Mesenchymal stem cell (in vitro differentiated cells and primary cell): ENCODE data around the gene COL1A1.
A peak's percentile ranks its signal among the peaks of the same experiment; 100 is the strongest.

Experiments used
- DNase-seq: peaks from one replicate; pipeline ENCODE4 v3.0.0-alpha.2; 2013
- H2AFZ ChIP-seq: one replicate; pipeline ENCODE4 v1.6.1; 2013; ENCODE audit warnings: low read depth, mild to moderate bottlenecking, control low read depth, inconsistent platforms, low read length, moderate library complexity
- H2AK5ac ChIP-seq: 2 replicates; pipeline ENCODE4 v1.6.1; 2013; ENCODE audit warnings: low read length, moderate library complexity, mild to moderate bottlenecking, inconsistent platforms; ENCODE audit not compliant: severe bottlenecking
- H2BK120ac ChIP-seq: one replicate; pipeline ENCODE4 v1.6.1; 2013; ENCODE audit warnings: low read depth, mild to moderate bottlenecking, inconsistent platforms, low read length, moderate library complexity
- H2BK12ac ChIP-seq, 2 experiments: one replicate each; pipeline ENCODE4 v1.6.1; 2013; ENCODE audit warnings: inconsistent platforms in 2 of 2, low read length in 2 of 2, mild to moderate bottlenecking in 2 of 2, moderate library complexity in 2 of 2, control low read depth in 1 of 2
- H2BK15ac ChIP-seq: one replicate; pipeline ENCODE4 v1.6.1; 2013; ENCODE audit warnings: mild to moderate bottlenecking, low read depth, inconsistent platforms; ENCODE audit not compliant: poor library complexity, severe bottlenecking
- H2BK5ac ChIP-seq: 2 replicates; pipeline ENCODE4 v1.6.1; 2013; ENCODE audit warnings: low read depth, mild to moderate bottlenecking, low read length, control low read depth, inconsistent platforms; ENCODE audit not compliant: poor library complexity, severe bottlenecking
- H3K14ac ChIP-seq, 2 experiments: one replicate each; pipeline ENCODE4 v1.6.1; 2013; ENCODE audit warnings: inconsistent platforms in 2 of 2, low read length in 2 of 2, control low read depth in 1 of 2, mild to moderate bottlenecking in 1 of 2, moderate library complexity in 1 of 2
- H3K18ac ChIP-seq, 2 experiments: one replicate each; pipeline ENCODE4 v1.6.1; 2013; ENCODE audit warnings: inconsistent platforms in 2 of 2, low read length in 2 of 2, control low read depth in 1 of 2, low read depth in 1 of 2, mild to moderate bottlenecking in 1 of 2
- H3K23ac ChIP-seq, 2 experiments: one replicate each; pipeline ENCODE4 v1.6.1; 2013; ENCODE audit warnings: inconsistent platforms in 2 of 2, low read length in 2 of 2, mild to moderate bottlenecking in 2 of 2, moderate library complexity in 2 of 2, control low read depth in 1 of 2
- H3K27ac ChIP-seq: 2 replicates; pipeline ENCODE4 v1.5.1; 2013; ENCODE audit warnings: mild to moderate bottlenecking, moderate library complexity, low read length, control low read depth, inconsistent platforms; ENCODE audit not compliant: poor library complexity, severe bottlenecking
- H3K27me3 ChIP-seq, 2 experiments: 2 replicates each; pipeline versions ENCODE4 v1.6.1 to v1.7.0; 2013; ENCODE audit warnings: low read length in 2 of 2, mild to moderate bottlenecking in 2 of 2, moderate library complexity in 2 of 2, control low read depth in 1 of 2, inconsistent platforms in 1 of 2; ENCODE audit not compliant: control insufficient read depth in 1 of 2, insufficient read depth in 1 of 2
- H3K36me3 ChIP-seq, 2 experiments: 2 replicates each; pipeline versions ENCODE4 v1.6.1 to v1.7.0; 2013; ENCODE audit warnings: low read length in 2 of 2, control low read depth in 1 of 2, inconsistent platforms in 1 of 2, low read depth in 1 of 2, mild to moderate bottlenecking in 1 of 2; ENCODE audit not compliant: insufficient read depth in 2 of 2, control insufficient read depth in 1 of 2
- H3K4ac ChIP-seq, 2 experiments: one replicate each; pipeline ENCODE4 v1.6.1; 2013; ENCODE audit warnings: inconsistent platforms in 2 of 2, low read length in 2 of 2, mild to moderate bottlenecking in 2 of 2, moderate library complexity in 2 of 2, control low read depth in 1 of 2, low read depth in 1 of 2
- H3K4me1 ChIP-seq: 2 replicates; pipeline ENCODE4 v1.6.1; 2013; ENCODE audit warnings: low read depth, low read length, control low read depth; ENCODE audit not compliant: control insufficient read depth, insufficient read depth
- H3K4me2 ChIP-seq: 2 replicates; pipeline ENCODE4 v1.6.1; 2013; ENCODE audit warnings: low read length, mild to moderate bottlenecking, inconsistent platforms; ENCODE audit not compliant: poor library complexity, severe bottlenecking
- H3K4me3 ChIP-seq, 2 experiments: 2 replicates each; pipeline versions ENCODE4 v1.5.1 to v1.7.0; 2013; ENCODE audit warnings: low read length in 2 of 2, mild to moderate bottlenecking in 2 of 2, control low read depth in 1 of 2, low read depth in 1 of 2; ENCODE audit not compliant: insufficient read depth in 1 of 2
- H3K79me1 ChIP-seq: replicated peaks from 2 replicates; pipeline ENCODE4 v1.6.1; 2013; ENCODE audit warnings: mild to moderate bottlenecking, control low read depth, low read length, inconsistent platforms; ENCODE audit not compliant: poor library complexity, severe bottlenecking
- H3K9ac ChIP-seq: 2 replicates; pipeline ENCODE4 v1.7.0; 2013; ENCODE audit warnings: mild to moderate bottlenecking, low read length, moderate library complexity
- H3K9me3 ChIP-seq: 2 replicates; pipeline ENCODE4 v1.7.0; 2013; ENCODE audit warnings: mild to moderate bottlenecking, low read length; ENCODE audit not compliant: control insufficient read depth
- H4K8ac ChIP-seq: one replicate; pipeline ENCODE4 v1.6.1; 2013; ENCODE audit warnings: inconsistent platforms, mild to moderate bottlenecking, low read length, moderate library complexity
- H4K91ac ChIP-seq: one replicate; pipeline ENCODE4 v1.6.1; 2013; ENCODE audit warnings: mild to moderate bottlenecking, low read length, inconsistent platforms
- WGBS: methylation state at CpG from one replicate; pipeline ENCODE4 v1.1.7; 2013; ENCODE audit warnings: mixed read lengths; 5-methylcytosine and 5-hydroxymethylcytosine counted together

The COL1A1 gene

GRCh38 chr17:50149091-50149416 lies 52.4 kb downstream of the COL1A1 start:
- H3K4me1 ChIP-seq = peaks cover 55% of the 10 kb centered on the region
- peak overlapping the region; percentile 90 for H3K9ac ChIP-seq
- peak overlapping the region in 1 of 2 experiments; percentile 38 for H3K23ac ChIP-seq
- no peak overlapping the region for H4K8ac ChIP-seq
- WGBS = under 1% methylated on average over 30 of the region's 30 CpGs
- H3K27ac ChIP-seq = peak overlapping the region; percentile 74
- peak overlapping the region; percentile 87 for H3K4me2 ChIP-seq
- peak overlapping the region; percentile 84 for H2BK15ac ChIP-seq
- H3K27me3 ChIP-seq = no peaks in the 10 kb centered on the region
- H3K9me3 ChIP-seq = no peaks in the 10 kb centered on the region
- H3K79me1 ChIP-seq = peaks cover 11% of the 10 kb centered on the region
- DNase-seq = peak; percentile 14
- peak overlapping the region; percentile 62 to 96 for H3K4ac ChIP-seq
- H2BK5ac ChIP-seq = peak overlapping the region; percentile 81
- no peak overlapping the region for H2BK120ac ChIP-seq
- H2BK12ac ChIP-seq = peak overlapping the region in 1 of 2 experiments; percentile 48
- H2AK5ac ChIP-seq = no peak overlapping the region
- H3K36me3 ChIP-seq = peaks cover 11 to 32% of the 10 kb centered on the region in 2 experiments
- peak overlapping the region; percentile 64 for H4K91ac ChIP-seq
- peak overlapping the region; percentile 91 to 97 for H3K18ac ChIP-seq
- H3K4me3 ChIP-seq = peak overlapping the region; percentile 84 to 88
- H3K14ac ChIP-seq = peak overlapping the region in 1 of 2 experiments; percentile 94
- no peak overlapping the region for H2AFZ ChIP-seq

- H3K18ac ChIP-seq = peak overlapping the region in 1 of 2 experiments; percentile 97
- WGBS = 15% methylated on average over 10 of the region's 25 CpGs
- peak overlapping the region; percentile 94 for H3K4me2 ChIP-seq
- peak; percentile 64 for DNase-seq
- peak overlapping the region; percentile 70 for H4K91ac ChIP-seq
- no peak overlapping the region for H3K4ac ChIP-seq
- no peak overlapping the region for H2BK5ac ChIP-seq
- H3K79me1 ChIP-seq = peaks cover 15% of the 10 kb centered on the region
- peak overlapping the region; percentile 52 for H4K8ac ChIP-seq
- H3K4me3 ChIP-seq = peak overlapping the region; percentile 84 to 88
- H3K14ac ChIP-seq = peak overlapping the region in 1 of 2 experiments; percentile 61
- no peak overlapping the region for H2BK12ac ChIP-seq
- H3K4me1 ChIP-seq = peaks cover 55% of the 10 kb centered on the region
- no peak overlapping the region for H3K23ac ChIP-seq
- peak overlapping the region; percentile 4 for H2BK15ac ChIP-seq
- H3K27me3 ChIP-seq = no peaks in the 10 kb centered on the region
- peak overlapping the region; percentile 43 for H3K27ac ChIP-seq
- no peaks in the 10 kb centered on the region for H3K9me3 ChIP-seq
- no peak overlapping the region for H2BK120ac ChIP-seq
- no peak overlapping the region for H2AK5ac ChIP-seq
- H3K36me3 ChIP-seq = peaks cover 17 to 38% of the 10 kb centered on the region in 2 experiments
- H3K9ac ChIP-seq = peak overlapping the region; percentile 81
- no peak overlapping the region for H2AFZ ChIP-seq
Measured at GRCh38 chr17:50148226-50149090, 53.0 kb downstream of the COL1A1 start.

GRCh38 chr17:50147841-50148225 lies 53.6 kb downstream of the COL1A1 start:
- peak; percentile 54 for DNase-seq
- no peak overlapping the region for H4K91ac ChIP-seq
- H3K4me2 ChIP-seq = peak overlapping the region; percentile 94
- peak overlapping the region in 1 of 2 experiments; percentile 59 for H3K18ac ChIP-seq
- no peak overlapping the region for H3K27ac ChIP-seq
- H3K27me3 ChIP-seq = no peaks in the 10 kb centered on the region
- H3K4me3 ChIP-seq = peak overlapping the region; percentile 84 to 88
- H2AK5ac ChIP-seq = no peak overlapping the region
- H3K14ac ChIP-seq = peak overlapping the region in 1 of 2 experiments; percentile 53
- H2BK15ac ChIP-seq = no peak overlapping the region
- H3K79me1 ChIP-seq = peaks cover 18% of the 10 kb centered on the region
- no peak overlapping the region for H2AFZ ChIP-seq
- H2BK12ac ChIP-seq = no peak overlapping the region
- H3K4ac ChIP-seq = no peak overlapping the region
- no peak overlapping the region for H4K8ac ChIP-seq
- no peaks in the 10 kb centered on the region for H3K9me3 ChIP-seq
- peak overlapping the region; percentile 81 for H3K9ac ChIP-seq
- H3K36me3 ChIP-seq = peaks cover 22 to 45% of the 10 kb centered on the region in 2 experiments
- peaks cover 55% of the 10 kb centered on the region for H3K4me1 ChIP-seq
- H3K23ac ChIP-seq = no peak overlapping the region
- 50% methylated on average over 5 of the region's 5 CpGs for WGBS
- H2BK120ac ChIP-seq = no peak overlapping the region
- H2BK5ac ChIP-seq = peak overlapping the region; percentile 15

- DNase-seq = no peak
- Histone ChIP-seq H3K27ac (no peak overlapping the region), H3K27me3 (no peaks in the 10 kb centered on the region), H3K36me3 (peaks cover 29 to 52% of the 10 kb centered on the region in 2 experiments), H2AFZ (no peak overlapping the region), H4K91ac (no peak overlapping the region), H2BK15ac (no peak overlapping the region), H4K8ac (no peak overlapping the region), H3K14ac (peak overlapping the region in 1 of 2 experiments; percentile 83), H3K4me1 (peaks cover 51% of the 10 kb centered on the region), H3K23ac (peak overlapping the region in 1 of 2 experiments; percentile 61), H2AK5ac (peak overlapping the region; percentile 10), H3K4me2 (peak overlapping the region; percentile 94), H2BK12ac (no peak overlapping the region), H2BK120ac (no peak overlapping the region), H3K9me3 (no peaks in the 10 kb centered on the region), H3K4ac (peak overlapping the region in 1 of 2 experiments; percentile 12), H3K18ac (peak overlapping the region in 1 of 2 experiments; percentile 29), H3K9ac (peak overlapping the region; percentile 81), H2BK5ac (no peak overlapping the region), H3K4me3 (peak overlapping the region; percentile 0 to 84), H3K79me1 (peaks cover 21% of the 10 kb centered on the region)
- WGBS = 91% methylated on average over 11 of the region's 15 CpGs
Measured at GRCh38 chr17:50146927-50147665, 54.3 kb downstream of the COL1A1 start.
